ENCODE measurements around the gene LSM7.

DNA sequence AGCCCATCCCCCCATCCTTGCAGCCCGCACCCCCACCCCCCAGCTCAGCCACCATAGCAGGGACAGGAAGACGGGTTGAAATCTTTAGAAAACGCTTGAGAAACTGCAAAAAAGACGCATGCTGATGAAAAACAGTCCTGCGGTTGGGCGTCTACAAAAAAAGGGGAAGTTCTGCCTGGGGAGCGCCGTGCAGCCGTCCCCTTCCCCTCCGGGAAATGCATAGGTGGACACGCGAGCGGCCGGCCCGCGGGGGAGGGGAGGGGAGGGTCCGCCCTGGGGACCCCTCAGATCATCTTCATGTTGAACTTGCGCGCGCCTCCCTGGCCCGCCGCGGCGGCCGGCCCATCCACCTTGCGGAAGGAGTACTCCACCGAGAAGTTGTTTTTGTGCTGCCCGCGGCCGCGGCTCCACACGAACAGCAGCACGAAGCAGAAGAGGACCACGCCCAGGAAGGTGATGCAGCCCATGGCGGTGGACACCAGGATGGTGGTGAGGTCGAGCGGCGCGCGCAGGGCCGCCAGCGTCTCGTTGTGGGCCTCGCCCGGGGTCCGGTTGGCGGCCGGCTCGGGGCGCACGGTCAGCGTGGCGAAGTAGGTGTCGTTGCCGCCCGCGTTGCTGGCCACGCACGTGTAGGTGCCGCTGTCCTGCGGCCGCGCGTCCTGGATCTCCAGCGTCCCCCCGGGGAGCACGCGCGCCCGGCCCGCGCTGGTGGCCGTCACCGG, 38.5 kb downstream of the LSM7 start:
- TF ChIP-seq KAT8 (CRISPR knock-in tag; IDR thresholded peaks at IDR 0.05) (no peak), EP300 (IDR thresholded peaks at IDR 0.05; ENCODE audit: low read depth in 2 of 2, low read length in 2 of 2) (no peak), EP300 (CRISPR knock-in tag; IDR thresholded peaks at IDR 0.05; ENCODE audit: borderline replicate concordance) (no peak), ETV5 (CRISPR knock-in tag; IDR thresholded peaks at IDR 0.05; ENCODE audit: borderline replicate concordance) (no peak), ELF4 (CRISPR knock-in tag; IDR thresholded peaks at IDR 0.05; ENCODE audit: borderline replicate concordance) (no peak), ZNF605 (CRISPR knock-in tag; IDR thresholded peaks at IDR 0.05) (no peak)
- TF ChIP-seq, protein P1, sequence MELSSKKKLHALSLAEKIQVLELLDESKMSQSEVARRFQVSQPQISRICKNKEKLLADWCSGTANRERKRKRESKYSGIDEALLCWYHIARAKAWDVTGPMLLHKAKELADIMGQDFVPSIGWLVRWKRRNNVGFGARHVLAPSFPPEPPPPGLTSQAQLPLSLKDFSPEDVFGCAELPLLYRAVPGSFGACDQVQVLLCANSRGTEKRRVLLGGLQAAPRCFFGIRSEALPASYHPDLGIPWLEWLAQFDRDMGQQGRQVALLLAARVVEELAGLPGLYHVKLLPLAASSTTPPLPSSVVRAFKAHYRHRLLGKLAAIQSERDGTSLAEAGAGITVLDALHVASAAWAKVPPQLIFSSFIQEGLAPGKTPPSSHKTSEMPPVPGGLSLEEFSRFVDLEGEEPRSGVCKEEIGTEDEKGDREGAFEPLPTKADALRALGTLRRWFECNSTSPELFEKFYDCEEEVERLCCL (CRISPR knock-in tag; IDR thresholded peaks at IDR 0.05; ENCODE audit: borderline replicate concordance): no peak

Data from HepG2 (cell line).